ENCODE data around the gene CCDC78. TPM values are rescaled to one million over a fixed set of nuclear protein-coding genes. Genes with fewer than 3 reads are reported as not detected.
A peak's percentile ranks its signal among the peaks of the same experiment; 100 is the strongest.

The CCDC78 gene
- total and polyA plus RNA-seq, 2 of the 13 experiments (the other 11 are each of a cell fraction or from before 2014, with no cell fraction given) = 0.53 to 1.5 TPM

DNA sequence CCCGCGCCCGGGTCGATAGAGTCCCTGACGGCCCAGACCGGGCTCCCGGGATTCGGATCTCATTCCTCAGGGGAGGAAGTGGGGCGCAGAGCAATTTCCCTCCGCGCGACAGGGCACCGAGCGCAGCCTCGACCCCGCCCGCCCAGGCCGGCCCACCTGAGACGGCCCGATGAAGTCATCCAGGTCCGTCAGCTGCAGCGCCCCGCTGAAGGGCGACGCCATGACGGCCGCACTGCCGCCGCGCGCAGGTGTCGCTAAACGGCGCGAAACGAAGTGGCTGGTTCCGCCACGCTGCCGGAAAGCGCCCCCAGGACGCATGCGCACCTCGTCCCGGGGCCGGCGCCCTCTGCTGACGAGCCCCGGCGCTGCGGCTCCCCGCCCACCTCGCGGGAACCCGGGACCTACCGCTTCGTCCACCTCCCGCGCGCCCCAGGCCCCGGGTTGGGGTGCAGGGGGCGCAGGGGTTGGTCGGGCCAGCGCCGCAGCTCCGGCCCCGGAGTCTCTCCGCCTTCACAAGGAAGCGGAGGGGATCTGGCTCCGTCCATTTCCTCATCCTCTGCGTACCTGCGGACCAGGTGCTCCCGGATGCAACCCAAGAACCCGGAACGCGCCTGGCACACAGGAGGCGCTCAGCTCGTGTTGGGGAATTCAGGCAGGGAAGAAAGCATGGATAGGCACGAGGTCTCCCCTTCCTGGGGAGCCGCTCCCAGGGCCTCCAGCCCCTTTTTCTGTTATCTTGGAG lies 14.7 kb upstream of the CCDC78 start, which contains the start of gene CIAO3 (continued):
- TF ChIP-seq ZNF567 (CRISPR knock-in tag; IDR thresholded peaks at IDR 0.05; ENCODE audit: borderline replicate concordance) = no peak
- no peak for TF ChIP-seq SCMH1 (CRISPR knock-in tag; IDR thresholded peaks at IDR 0.05; ENCODE audit: borderline replicate concordance)
- peak; percentile 64; the same call in 1 of the 2 replicates for TF ChIP-seq ZNF431 (CRISPR knock-in tag; IDR thresholded peaks at IDR 0.05; ENCODE audit: borderline replicate concordance, low read depth)
- peak; percentile 35; the same call in 1 of the 2 replicates for TF ChIP-seq FOXO1 (CRISPR knock-in tag; IDR thresholded peaks at IDR 0.05)
- TF ChIP-seq ZNF138 (CRISPR knock-in tag; IDR thresholded peaks at IDR 0.05; ENCODE audit: low read depth) = peak; percentile 78; the same call in 1 of the 2 replicates
- no peak for TF ChIP-seq MBD4 (IDR thresholded peaks at IDR 0.05; ENCODE audit: borderline replicate concordance, low read length)
- TF ChIP-seq HNRNPUL1 (IDR thresholded peaks at IDR 0.05; ENCODE audit: low read depth, low read length) = no peak
- no peak; the same call in 1 of the 2 replicates for TF ChIP-seq ZFP90 (CRISPR knock-in tag; IDR thresholded peaks at IDR 0.05; ENCODE audit: borderline replicate concordance)
- TF ChIP-seq POGZ (CRISPR knock-in tag; IDR thresholded peaks at IDR 0.05) = peak; percentile 43; the same call in 1 of the 2 replicates
- TF ChIP-seq THAP11 (CRISPR knock-in tag; IDR thresholded peaks at IDR 0.05) = peak; percentile 95
- TF ChIP-seq ZNF546 (CRISPR knock-in tag; conservative IDR thresholded peaks at IDR 0.05) = peak; percentile 29; the same call in 1 of the 2 replicates
- peak; percentile 84; the same call in 1 of the 2 replicates for TF ChIP-seq GLI4 (CRISPR knock-in tag; IDR thresholded peaks at IDR 0.05; ENCODE audit: borderline replicate concordance)
- peak; percentile 91 for TF ChIP-seq ZFX (CRISPR knock-in tag; IDR thresholded peaks at IDR 0.05; ENCODE audit: low read depth)
- no peak for TF ChIP-seq U2AF2 (IDR thresholded peaks at IDR 0.05; ENCODE audit: low read depth, low read length)
- TF ChIP-seq ARNT2 (CRISPR knock-in tag; IDR thresholded peaks at IDR 0.05; ENCODE audit: low read depth) = peak; percentile 91
- TF ChIP-seq BORCS8-MEF2B (CRISPR knock-in tag; IDR thresholded peaks at IDR 0.05) = 0 out of 2 replicates have a peak, but pooled peaks have one; percentile 24
- TF ChIP-seq, protein P1, sequence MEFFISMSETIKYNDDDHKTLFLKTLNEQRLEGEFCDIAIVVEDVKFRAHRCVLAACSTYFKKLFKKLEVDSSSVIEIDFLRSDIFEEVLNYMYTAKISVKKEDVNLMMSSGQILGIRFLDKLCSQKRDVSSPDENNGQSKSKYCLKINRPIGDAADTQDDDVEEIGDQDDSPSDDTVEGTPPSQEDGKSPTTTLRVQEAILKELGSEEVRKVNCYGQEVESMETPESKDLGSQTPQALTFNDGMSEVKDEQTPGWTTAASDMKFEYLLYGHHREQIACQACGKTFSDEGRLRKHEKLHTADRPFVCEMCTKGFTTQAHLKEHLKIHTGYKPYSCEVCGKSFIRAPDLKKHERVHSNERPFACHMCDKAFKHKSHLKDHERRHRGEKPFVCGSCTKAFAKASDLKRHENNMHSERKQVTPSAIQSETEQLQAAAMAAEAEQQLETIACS (CRISPR knock-in tag; IDR thresholded peaks at IDR 0.05) = peak; percentile 65; the same call in 1 of the 2 replicates
- TF ChIP-seq, protein P2, sequence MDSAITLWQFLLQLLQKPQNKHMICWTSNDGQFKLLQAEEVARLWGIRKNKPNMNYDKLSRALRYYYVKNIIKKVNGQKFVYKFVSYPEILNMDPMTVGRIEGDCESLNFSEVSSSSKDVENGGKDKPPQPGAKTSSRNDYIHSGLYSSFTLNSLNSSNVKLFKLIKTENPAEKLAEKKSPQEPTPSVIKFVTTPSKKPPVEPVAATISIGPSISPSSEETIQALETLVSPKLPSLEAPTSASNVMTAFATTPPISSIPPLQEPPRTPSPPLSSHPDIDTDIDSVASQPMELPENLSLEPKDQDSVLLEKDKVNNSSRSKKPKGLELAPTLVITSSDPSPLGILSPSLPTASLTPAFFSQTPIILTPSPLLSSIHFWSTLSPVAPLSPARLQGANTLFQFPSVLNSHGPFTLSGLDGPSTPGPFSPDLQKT (CRISPR knock-in tag; IDR thresholded peaks at IDR 0.05; ENCODE audit: borderline replicate concordance) = no peak
- 0 out of 2 replicates have a peak, but pooled peaks have one; percentile 1 for TF ChIP-seq KLF15 (CRISPR knock-in tag; IDR thresholded peaks at IDR 0.05; ENCODE audit: borderline replicate concordance)
- TF ChIP-seq HNRNPK (IDR thresholded peaks at IDR 0.05; ENCODE audit: low read depth, low read length, poor library complexity, severe bottlenecking) = peak; percentile 66
- peak; percentile 66; the same call in 1 of the 2 replicates for TF ChIP-seq ZNF672 (CRISPR knock-in tag; IDR thresholded peaks at IDR 0.05)
- peak; percentile 73; the same call in 1 of the 2 replicates for TF ChIP-seq KMT2B (CRISPR knock-in tag; IDR thresholded peaks at IDR 0.05)
- peak; percentile 69; the same call in 1 of the 2 replicates for TF ChIP-seq ZNF879 (CRISPR knock-in tag; IDR thresholded peaks at IDR 0.05)
- no peak for TF ChIP-seq SIX1 (CRISPR knock-in tag; IDR thresholded peaks at IDR 0.05; ENCODE audit: borderline replicate concordance)
- TF ChIP-seq SOX5 (CRISPR knock-in tag; IDR thresholded peaks at IDR 0.05; ENCODE audit: borderline replicate concordance) = peak; percentile 26; the same call in 1 of the 2 replicates
- no peak for TF ChIP-seq ZNF253 (CRISPR knock-in tag; IDR thresholded peaks at IDR 0.05; ENCODE audit: borderline replicate concordance)
